ENCODE data around the gene KRTAP10-3. TPM values are rescaled to one million over a fixed set of nuclear protein-coding genes. Genes with fewer than 3 reads are reported as not detected.

The KRTAP10-3 gene
- total RNA-seq: not detected
- long read RNA-seq: 0 reads

- DNase-seq: no peak
- no peak within 1 kb of the TSS for H3K4me3 ChIP-seq
- H3K27ac ChIP-seq (replicated peaks): no peak within 1 kb of the TSS
- peaks cover 37% of the 10 kb centered on the region for H3K9me3 ChIP-seq (replicated peaks)
- no peaks in the 10 kb centered on the region for H3K36me3 ChIP-seq
- peaks cover 45% of the 10 kb centered on the region for H3K27me3 ChIP-seq (ENCODE audit: low read depth)
- intact Hi-C loops (cut with micrococcal nuclease): no loop called here
- no peaks in the 10 kb centered on the region for H3K4me1 ChIP-seq
- no peak for TF ChIP-seq CTCF (IDR thresholded peaks at IDR 0.05; ENCODE audit: borderline replicate concordance)
Measured at GRCh38 chr21:44558695-44559094, at the start of gene KRTAP10-3. KRTAP10-3 (minus strand) TSS chr21:44558795; CDS start chr21:44558715, 80 bp downstream.

- TF ChIP-seq CTCF (IDR thresholded peaks at IDR 0.05; ENCODE audit: borderline replicate concordance): no peak
- Histone ChIP-seq H3K9me3 (replicated peaks) (peaks cover 36% of the 10 kb centered on the region), H3K4me3 (no peak overlapping the region), H3K27ac (replicated peaks) (no peak overlapping the region), H3K4me1 (no peaks in the 10 kb centered on the region), H3K27me3 (ENCODE audit: low read depth) (peaks cover 28% of the 10 kb centered on the region), H3K36me3 (no peaks in the 10 kb centered on the region)
- intact Hi-C loops (cut with micrococcal nuclease): no loop called here
- DNase-seq: no peak
Measured at GRCh38 chr21:44606495-44606894, 47.9 kb upstream of the KRTAP10-3 start.

GRCh38 chr21:44603911-44604310 lies 45.3 kb upstream of the KRTAP10-3 start:
- no peaks in the 10 kb centered on the region for H3K36me3 ChIP-seq
- no peaks in the 10 kb centered on the region for H3K4me1 ChIP-seq
- H3K27me3 ChIP-seq (ENCODE audit: low read depth): peaks cover 48% of the 10 kb centered on the region
- no peak for TF ChIP-seq CTCF (IDR thresholded peaks at IDR 0.05; ENCODE audit: borderline replicate concordance)
- H3K27ac ChIP-seq (replicated peaks): no peak overlapping the region
- DNase-seq: no peak
- intact Hi-C loops (cut with micrococcal nuclease): no loop called here
- H3K9me3 ChIP-seq (replicated peaks): peaks cover 10% of the 10 kb centered on the region
- no peak overlapping the region for H3K4me3 ChIP-seq

- intact Hi-C loops (cut with micrococcal nuclease): no loop called here
- H3K9me3 ChIP-seq (replicated peaks): peaks cover 12% of the 10 kb centered on the region
Measured at GRCh38 chr21:44603109-44603875, 44.7 kb upstream of the KRTAP10-3 start.

GRCh38 chr21:44602463-44602850 lies 43.9 kb upstream of the KRTAP10-3 start:
- no peak for TF ChIP-seq CTCF (IDR thresholded peaks at IDR 0.05; ENCODE audit: borderline replicate concordance)
- intact Hi-C loops (cut with micrococcal nuclease): no loop called here
- H3K27ac ChIP-seq (replicated peaks): no peak overlapping the region
- peaks cover 56% of the 10 kb centered on the region for H3K27me3 ChIP-seq (ENCODE audit: low read depth)
- H3K4me1 ChIP-seq: no peaks in the 10 kb centered on the region
- no peak for DNase-seq
- no peaks in the 10 kb centered on the region for H3K36me3 ChIP-seq
- peaks cover 15% of the 10 kb centered on the region for H3K9me3 ChIP-seq (replicated peaks)
- no peak overlapping the region for H3K4me3 ChIP-seq

More at GRCh38 chr21:44603109-44603875, 44.7 kb upstream of the KRTAP10-3 start:
- H3K36me3 ChIP-seq: no peaks in the 10 kb centered on the region
- no peak overlapping the region for H3K27ac ChIP-seq (replicated peaks)
- no peak for DNase-seq
- no peaks in the 10 kb centered on the region for H3K4me1 ChIP-seq
- peaks cover 52% of the 10 kb centered on the region for H3K27me3 ChIP-seq (ENCODE audit: low read depth)
- no peak overlapping the region for H3K4me3 ChIP-seq
- TF ChIP-seq CTCF (IDR thresholded peaks at IDR 0.05; ENCODE audit: borderline replicate concordance): no peak

Data from left ventricle myocardium inferior (tissue), 1 donor.